Ovary (tissue), 3 donors: ENCODE data around the gene ACVR1B.

Experiments used
- CTCF ChIP-seq, 3 donors: fragments of 450-650 bp in 2 of 3; fragments of 200-600 bp in 1 of 3; IDR thresholded peaks; one replicate each; pipeline versions ENCODE4 v1.5.1 to v1.8.0; 2016 to 2022; ENCODE audit warnings: antibody characterized with exemption in 3 of 3, mild to moderate bottlenecking in 1 of 3
- EP300 ChIP-seq: sonication (generic); formaldehyde crosslinking; IDR thresholded peaks from one replicate; pipeline ENCODE4 v1.6.1; 2017; ENCODE audit warnings: antibody characterized with exemption
- POLR2A ChIP-seq: fragments of 450-650 bp; IDR thresholded peaks from one replicate; pipeline ENCODE4 v1.6.1; 2017; ENCODE audit warnings: antibody characterized with exemption, mild to moderate bottlenecking, moderate library complexity
- donor health status: DM: no; HTN: no; CAD: no.

- TF ChIP-seq CTCF (IDR thresholded peaks at IDR 0.05) (no peak), EP300 (no peak), POLR2A (no peak)
These were observed 44.2 kb upstream of the ACVR1B start, which contains the start of gene ACVRL1 for GRCh38 chr12:51907083-51907855.
